CD8-positive, alpha-beta memory T cell (primary cell): ENCODE results near the gene HPN. TPM values are rescaled to one million over a fixed set of nuclear protein-coding genes. Genes with fewer than 3 reads are reported as not detected.
"Not testable (repeated sequence)": the region's sequence is repeated elsewhere in the genome, so short reads cannot be mapped to it uniquely, and the experiment has no call there.

Source experiments
- CTCF ChIA-PET: fragments of 350-600 bp; sonication (Branson Sonifier 250); formaldehyde crosslinking; loops from one replicate; lab custom pipeline; 2021; ENCODE audit warnings: antibody characterized with exemption; lab: Charles Lee
- POLR2A ChIA-PET: fragments of 350-600 bp; sonication (Branson Sonifier 250); formaldehyde crosslinking; loops from one replicate; lab custom pipeline; 2021; ENCODE audit warnings: antibody characterized with exemption; lab: Charles Lee
- DNase-seq, 5 donors: peaks; one replicate each; pipeline versions ENCODE4 v3.0.0 to v3.0.0-alpha.2; 2020 to 2022; ENCODE audit warnings: mixed read lengths in 1 of 5
- H3K27ac ChIP-seq: one replicate; pipeline ENCODE4 v1.7.0; 2013; ENCODE audit warnings: low read depth, mild to moderate bottlenecking, low read length, moderate library complexity
- H3K27me3 ChIP-seq: 2 replicates; pipeline ENCODE4 v1.7.0; 2013; ENCODE audit warnings: low read length, mild to moderate bottlenecking; ENCODE audit not compliant: insufficient read depth, poor library complexity, severe bottlenecking
- H3K36me3 ChIP-seq: 2 replicates; pipeline ENCODE4 v1.7.0; 2013; ENCODE audit warnings: mild to moderate bottlenecking, low read length, moderate library complexity; ENCODE audit not compliant: insufficient read depth
- H3K4me1 ChIP-seq: 2 replicates; pipeline ENCODE4 v1.7.0; 2013; ENCODE audit warnings: mild to moderate bottlenecking, low read length, moderate library complexity; ENCODE audit not compliant: insufficient read depth
- H3K4me3 ChIP-seq: 2 replicates; pipeline ENCODE4 v1.7.0; 2013; ENCODE audit warnings: mild to moderate bottlenecking, low read length
- H3K9me3 ChIP-seq: 2 replicates; pipeline ENCODE4 v1.7.0; 2013; ENCODE audit warnings: mild to moderate bottlenecking, low read length
- H3K27ac Mint-ChIP-seq, 8 donors: one replicate each; pipeline ENCODE4 v1.8.0; 2020 to 2021; ENCODE audit warnings: mixed read lengths in 8 of 8, mild to moderate bottlenecking in 6 of 8, inconsistent platforms in 3 of 8, moderate library complexity in 3 of 8
- H3K27me3 Mint-ChIP-seq, 2 donors: one replicate each; pipeline ENCODE4 v1.8.0; 2020 to 2021; ENCODE audit warnings: mixed read lengths in 2 of 2, mild to moderate bottlenecking in 1 of 2, moderate library complexity in 1 of 2
- H3K36me3 Mint-ChIP-seq, 3 donors: one replicate each; pipeline ENCODE4 v1.8.0; 2020 to 2021; ENCODE audit warnings: mixed read lengths in 3 of 3, inconsistent platforms in 1 of 3, mild to moderate bottlenecking in 1 of 3
- H3K4me1 Mint-ChIP-seq, 3 donors: one replicate each; pipeline ENCODE4 v1.8.0; 2020 to 2021; ENCODE audit warnings: mixed read lengths in 3 of 3, inconsistent platforms in 1 of 3, mild to moderate bottlenecking in 1 of 3
- H3K4me3 Mint-ChIP-seq, 7 donors: one replicate each; pipeline ENCODE4 v1.8.0; 2020 to 2021; ENCODE audit warnings: mixed read lengths in 7 of 7, mild to moderate bottlenecking in 6 of 7, moderate library complexity in 4 of 7, inconsistent platforms in 2 of 7
- H3K9me3 Mint-ChIP-seq, 5 donors: one replicate each; pipeline ENCODE4 v1.8.0; 2020 to 2022; ENCODE audit warnings: mixed read lengths in 5 of 5, mild to moderate bottlenecking in 3 of 5, moderate library complexity in 2 of 5, inconsistent platforms in 1 of 5
- polyA plus RNA-seq: library from polyadenylated mRNA; unstranded; fragments of 300-500 nt; fragmentation: Illumina TruSeq; gene quantifications from one replicate; pipeline ENCODE4 v1.2.3, GENCODE V29; 2021
- total RNA-seq, 2 experiments: library from RNA; stranded (reverse); gene quantifications; one replicate each; pipeline ENCODE4 v1.2.3, GENCODE V29; 2021

HPN gene
- total and polyA plus RNA-seq, 3 experiments from 2014 or later: 0.53 TPM; not detected in 2

DNA sequence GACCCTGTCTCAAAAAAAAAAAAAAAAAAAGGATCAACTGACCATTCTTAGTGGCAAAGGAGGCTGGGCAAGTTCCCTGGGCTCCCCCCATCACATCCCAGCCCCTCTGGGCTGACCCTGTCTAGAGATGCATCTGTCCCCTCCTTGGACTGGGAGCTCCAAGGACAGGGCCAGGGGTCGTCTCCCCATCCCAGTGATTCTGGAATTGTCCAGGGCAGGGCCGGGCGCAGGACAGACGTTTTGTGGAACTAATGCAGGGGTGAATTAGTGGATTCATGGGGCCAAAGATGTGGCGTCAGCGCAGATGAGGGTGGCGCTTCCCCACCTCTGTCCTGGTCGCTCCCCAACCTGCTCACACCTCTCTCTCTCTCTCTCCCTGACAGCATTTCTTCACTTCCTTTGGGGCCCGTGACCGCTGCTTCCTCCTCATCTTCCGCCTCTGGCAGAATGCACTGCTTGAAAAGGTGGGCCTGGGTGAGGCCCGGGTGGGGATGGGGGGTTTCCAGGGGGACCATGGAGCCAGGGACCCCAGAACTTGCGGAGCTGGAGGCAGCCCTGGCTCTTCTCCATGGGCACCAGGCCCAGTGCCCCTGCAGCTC, 30.3 kb upstream of the HPN start:
- H3K36me3 Mint-ChIP-seq: peaks cover 8 to 73% (median 10%) of the 10 kb centered on the region in 3 donors
- peak overlapping the region; percentile 86 to 99 (median 97) for H3K27ac Mint-ChIP-seq
- ChIA-PET CTCF (interaction anchor here (1.0 to 6.6 kb wide), 3 partner anchors 12 to 50 kb away, joined by 3 to 122 read pairs (median 98); partner anchors contain the start of gene GRAMD1A), POLR2A (interaction anchor here (0.7 to 4.3 kb wide), 5 partner anchors 10 to 821 kb away, joined by 3 to 48 read pairs (median 3); partner anchors contain the start of gene GRAMD1A)
- Histone ChIP-seq H3K27ac (peak overlapping the region; percentile 61), H3K36me3 (peaks cover 42% of the 10 kb centered on the region), H3K4me3 (no peak overlapping the region), H3K4me1 (peaks cover 59% of the 10 kb centered on the region), H3K9me3 (no peaks in the 10 kb centered on the region), H3K27me3 (no peaks in the 10 kb centered on the region)
- H3K9me3 Mint-ChIP-seq: no peaks in the 10 kb centered on the region
- peaks cover 0 to 1% of the 10 kb centered on the region in 2 donors for H3K27me3 Mint-ChIP-seq
- DNase-seq: peak in 4 of 5 donors; percentile 25 to 69 (median 60)
- peaks cover 59 to 79% (median 75%) of the 10 kb centered on the region in 3 donors for H3K4me1 Mint-ChIP-seq
- H3K4me3 Mint-ChIP-seq: peak overlapping the region; percentile 74 to 87 (median 81)

GRCh38 chr19:35011737-35012682, 29.5 kb upstream of the HPN start:
- Histone ChIP-seq H3K4me1 (peaks cover 59% of the 10 kb centered on the region), H3K4me3 (peak overlapping the region; percentile 5)
- DNase-seq: peak in 3 of 5 donors; percentile 20 to 69 (median 63)

DNA sequence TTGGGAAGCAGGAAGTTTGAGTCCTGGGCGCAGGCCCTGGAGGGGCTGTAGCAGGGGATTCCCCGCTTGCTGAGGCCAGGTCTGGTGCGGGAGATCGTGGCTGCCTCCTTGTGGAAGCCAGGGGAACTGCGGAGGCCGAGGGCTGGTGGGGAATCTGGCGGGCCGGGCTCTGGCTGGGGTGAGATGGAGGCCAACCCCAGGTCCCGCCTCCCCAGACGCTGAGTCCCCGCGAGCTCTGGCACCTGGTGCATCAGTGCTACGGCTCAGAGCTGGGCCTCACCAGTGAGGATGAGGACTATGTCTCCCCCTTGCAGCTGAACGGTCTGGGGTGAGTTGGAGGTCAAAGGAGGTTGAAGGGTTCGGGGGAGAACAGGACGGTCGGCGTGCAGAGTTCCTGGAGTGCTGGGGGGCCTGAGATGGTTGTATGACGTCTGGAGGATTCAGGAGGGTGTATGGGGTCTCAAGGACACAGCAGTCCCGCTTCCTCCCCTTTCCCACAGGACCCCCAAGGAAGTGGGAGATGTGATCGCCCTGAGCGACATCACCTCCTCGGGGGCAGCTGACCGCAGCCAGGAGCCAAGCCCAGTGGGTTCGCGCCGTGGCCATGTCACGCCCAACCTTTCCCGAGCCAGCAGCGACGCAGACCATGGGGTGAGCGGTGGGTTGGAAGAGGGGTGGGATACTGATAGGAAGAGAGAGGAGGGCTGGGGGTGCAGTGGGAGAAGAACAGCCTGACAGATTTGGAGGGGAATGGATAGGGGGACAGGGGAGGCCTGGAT, 28.3 kb upstream of the HPN start:
- POLR2A ChIA-PET: interaction anchor here (0.6 to 4.3 kb wide), 4 partner anchors 7 to 585 kb away, joined by 3 to 48 read pairs (median 4); partner anchors contain the start of genes GRAMD1A and UBA2
- Histone ChIP-seq H3K4me1 (peaks cover 63% of the 10 kb centered on the region), H3K27me3 (no peaks in the 10 kb centered on the region), H3K27ac (peak overlapping the region; percentile 5), H3K36me3 (peaks cover 53% of the 10 kb centered on the region), H3K9me3 (no peaks in the 10 kb centered on the region), H3K4me3 (peak overlapping the region; percentile 37)
- peak; percentile 74 to 87 (median 80) for DNase-seq
- peak overlapping the region; percentile 7 to 84 (median 81) for H3K4me3 Mint-ChIP-seq
- peak overlapping the region; percentile 90 to 99 (median 97) for H3K27ac Mint-ChIP-seq
- H3K27me3 Mint-ChIP-seq: peaks cover 0 to 1% of the 10 kb centered on the region in 2 donors
- CTCF ChIA-PET: interaction anchor here (0.8 to 6.6 kb wide), 16 partner anchors 14 to 241 kb away, joined by 3 to 122 read pairs (median 4); partner anchors contain the start of gene GRAMD1A
- peaks cover 60 to 79% (median 70%) of the 10 kb centered on the region in 3 donors for H3K4me1 Mint-ChIP-seq
- peaks cover 16 to 73% (median 16%) of the 10 kb centered on the region in 3 donors for H3K36me3 Mint-ChIP-seq
- H3K9me3 Mint-ChIP-seq: no peaks in the 10 kb centered on the region

More at GRCh38 chr19:35011737-35012682, 29.5 kb upstream of the HPN start:
- Histone ChIP-seq H3K27me3 (no peaks in the 10 kb centered on the region), H3K9me3 (no peaks in the 10 kb centered on the region), H3K36me3 (peaks cover 43% of the 10 kb centered on the region), H3K27ac (peak overlapping the region; percentile 61)
- ChIA-PET CTCF (interaction anchor here (1.0 to 6.6 kb wide), 12 partner anchors 13 to 240 kb away, joined by 3 to 122 read pairs (median 6); partner anchors contain the start of gene GRAMD1A), POLR2A (interaction anchor here (0.6 to 4.3 kb wide), 7 partner anchors 11 to 820 kb away, joined by 3 to 48 read pairs (median 3); partner anchors contain the start of gene GRAMD1A)
- Mint-ChIP-seq H3K27ac (peak overlapping the region; percentile 86 to 99 (median 97)), H3K36me3 (peaks cover 8 to 69% (median 10%) of the 10 kb centered on the region in 3 donors), H3K9me3 (no peaks in the 10 kb centered on the region), H3K4me1 (peaks cover 56 to 71% (median 67%) of the 10 kb centered on the region in 3 donors), H3K27me3 (peaks cover 0 to 1% of the 10 kb centered on the region in 2 donors), H3K4me3 (peak overlapping the region; percentile 74 to 87 (median 81))

DNA sequence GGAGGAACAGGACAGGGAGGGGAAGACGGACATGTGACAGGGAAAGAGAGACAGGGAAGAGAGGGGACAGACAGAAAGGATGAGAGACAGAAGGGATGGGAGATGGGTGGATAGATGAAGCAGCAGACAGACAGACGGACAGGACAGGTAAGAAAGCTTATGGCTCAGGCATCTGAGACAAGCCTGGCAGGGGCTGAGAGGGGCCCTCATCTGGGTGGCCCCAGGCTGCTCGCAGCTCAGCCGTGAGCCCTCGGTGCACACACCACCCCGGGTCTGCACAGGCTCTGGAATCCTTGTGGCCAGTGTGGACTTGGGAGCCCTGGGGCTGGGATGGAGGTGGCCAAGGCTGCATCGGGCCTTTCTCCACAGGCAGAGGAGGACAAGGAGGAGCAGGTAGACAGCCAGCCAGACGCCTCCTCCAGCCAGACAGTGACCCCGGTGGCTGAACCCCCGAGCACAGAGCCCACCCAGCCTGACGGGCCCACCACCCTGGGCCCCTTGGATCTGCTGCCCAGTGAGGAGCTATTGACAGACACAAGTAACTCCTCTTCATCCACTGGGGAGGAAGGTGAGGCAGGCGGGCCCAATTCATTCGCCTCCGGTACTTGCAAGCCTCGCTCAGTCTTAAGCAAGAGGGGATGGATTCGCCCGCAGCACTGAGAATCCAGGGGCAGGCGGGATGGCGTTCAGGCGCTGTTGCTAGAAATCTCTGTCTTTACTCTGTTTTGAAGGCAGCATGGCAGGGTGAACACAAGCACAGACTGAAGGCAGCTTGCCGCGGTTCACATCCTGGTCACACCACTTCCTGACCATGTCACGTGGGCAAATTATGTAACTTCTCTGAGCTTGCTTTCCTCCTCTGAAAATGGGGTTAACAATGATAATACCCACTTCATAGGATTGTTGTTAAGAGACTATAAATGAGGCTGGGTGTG, 27.4 kb upstream of the HPN start:
- H3K27ac ChIP-seq: peak overlapping the region; percentile 5

GRCh38 chr19:35014774-35015173, 26.7 kb upstream of the HPN start:
- peaks cover 60 to 80% (median 65%) of the 10 kb centered on the region in 3 donors for H3K4me1 Mint-ChIP-seq
- H3K9me3 ChIP-seq, DNase-seq, H3K27ac ChIP-seq, H3K27me3 Mint-ChIP-seq, H3K4me3 ChIP-seq, H3K9me3 Mint-ChIP-seq, H3K27me3 ChIP-seq: not testable (repeated sequence)
- peaks cover 22 to 76% (median 23%) of the 10 kb centered on the region in 3 donors for H3K36me3 Mint-ChIP-seq
- Histone ChIP-seq H3K36me3 (peaks cover 60% of the 10 kb centered on the region), H3K4me1 (peaks cover 63% of the 10 kb centered on the region)
- peak overlapping the region; percentile 90 to 99 (median 96) for H3K27ac Mint-ChIP-seq
- ChIA-PET CTCF (interaction anchor here (0.6 to 6.6 kb wide), 13 partner anchors 9 to 53 kb away, joined by 3 to 122 read pairs (median 4); partner anchors contain the start of gene GRAMD1A), POLR2A (interaction anchor here (0.6 to 4.3 kb wide), 7 partner anchors 9 to 42 kb away, joined by 3 to 48 read pairs (median 8); partner anchors contain the start of gene GRAMD1A)
- peak overlapping the region; percentile 60 to 94 (median 81) for H3K4me3 Mint-ChIP-seq

More for the DNA sequence above, 27.4 kb upstream of the HPN start:
- Mint-ChIP-seq H3K27ac (peak overlapping the region; percentile 90 to 99 (median 97)), H3K9me3 (no peaks in the 10 kb centered on the region), H3K36me3 (peaks cover 20 to 77% (median 20%) of the 10 kb centered on the region in 3 donors), H3K27me3 (peaks cover 0 to 1% of the 10 kb centered on the region in 2 donors), H3K4me3 (peak overlapping the region; percentile 72 to 94 (median 81)), H3K4me1 (peaks cover 60 to 84% (median 70%) of the 10 kb centered on the region in 3 donors)
- Histone ChIP-seq H3K4me3 (peak overlapping the region; percentile 37), H3K36me3 (peaks cover 61% of the 10 kb centered on the region), H3K4me1 (peaks cover 63% of the 10 kb centered on the region), H3K27me3 (no peaks in the 10 kb centered on the region), H3K9me3 (no peaks in the 10 kb centered on the region)
- POLR2A ChIA-PET: interaction anchor here (0.6 to 4.3 kb wide), 7 partner anchors 8 to 41 kb away, joined by 3 to 48 read pairs (median 8); partner anchors contain the start of gene GRAMD1A
- CTCF ChIA-PET: interaction anchor here (0.6 to 6.6 kb wide), 20 partner anchors 8 to 140 kb away, joined by 3 to 122 read pairs (median 4); partner anchors contain the start of gene GRAMD1A
- peak; percentile 58 to 88 (median 80) for DNase-seq
